ENCODE results near the gene ESRRA.

DNA sequence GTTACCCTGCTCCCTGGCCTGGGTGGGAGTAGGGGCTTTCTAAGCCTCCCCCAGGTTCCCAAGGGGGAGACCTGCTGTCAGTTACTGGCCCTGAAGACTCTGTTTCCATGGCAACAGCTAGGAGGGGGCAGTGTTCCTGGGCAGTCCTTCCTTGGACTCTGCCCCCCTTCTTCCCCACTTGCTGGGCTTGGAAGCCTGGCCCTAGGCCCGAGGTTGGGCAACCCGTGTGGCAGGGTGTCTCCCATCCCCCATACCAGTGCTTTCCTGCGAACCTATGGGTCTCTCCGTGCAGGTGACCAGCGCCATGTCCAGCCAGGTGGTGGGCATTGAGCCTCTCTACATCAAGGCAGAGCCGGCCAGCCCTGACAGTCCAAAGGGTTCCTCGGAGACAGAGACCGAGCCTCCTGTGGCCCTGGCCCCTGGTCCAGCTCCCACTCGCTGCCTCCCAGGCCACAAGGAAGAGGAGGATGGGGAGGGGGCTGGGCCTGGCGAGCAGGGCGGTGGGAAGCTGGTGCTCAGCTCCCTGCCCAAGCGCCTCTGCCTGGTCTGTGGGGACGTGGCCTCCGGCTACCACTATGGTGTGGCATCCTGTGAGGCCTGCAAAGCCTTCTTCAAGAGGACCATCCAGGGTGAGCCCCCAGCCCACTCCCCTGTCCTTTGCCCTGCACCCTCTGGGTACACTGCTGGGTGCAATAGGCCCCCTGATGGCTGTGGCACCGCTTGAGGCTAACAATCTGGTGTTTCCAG, 1.7 kb downstream of the ESRRA start:
- TF ChIP-seq MAX (CRISPR knock-in tag; IDR thresholded peaks at IDR 0.05) = no peak
- no peak for TF ChIP-seq EP300 (IDR thresholded peaks at IDR 0.05; ENCODE audit: low read length)
- no peak for TF ChIP-seq RB1 (IDR thresholded peaks at IDR 0.05; ENCODE audit: low read depth)
- TF ChIP-seq MEF2D (tag; conservative IDR thresholded peaks at IDR 0.05; ENCODE audit: low read depth) = no peak
- no peak for TF ChIP-seq ZNF311 (CRISPR knock-in tag; IDR thresholded peaks at IDR 0.05)
- TF ChIP-seq, protein P1, sequence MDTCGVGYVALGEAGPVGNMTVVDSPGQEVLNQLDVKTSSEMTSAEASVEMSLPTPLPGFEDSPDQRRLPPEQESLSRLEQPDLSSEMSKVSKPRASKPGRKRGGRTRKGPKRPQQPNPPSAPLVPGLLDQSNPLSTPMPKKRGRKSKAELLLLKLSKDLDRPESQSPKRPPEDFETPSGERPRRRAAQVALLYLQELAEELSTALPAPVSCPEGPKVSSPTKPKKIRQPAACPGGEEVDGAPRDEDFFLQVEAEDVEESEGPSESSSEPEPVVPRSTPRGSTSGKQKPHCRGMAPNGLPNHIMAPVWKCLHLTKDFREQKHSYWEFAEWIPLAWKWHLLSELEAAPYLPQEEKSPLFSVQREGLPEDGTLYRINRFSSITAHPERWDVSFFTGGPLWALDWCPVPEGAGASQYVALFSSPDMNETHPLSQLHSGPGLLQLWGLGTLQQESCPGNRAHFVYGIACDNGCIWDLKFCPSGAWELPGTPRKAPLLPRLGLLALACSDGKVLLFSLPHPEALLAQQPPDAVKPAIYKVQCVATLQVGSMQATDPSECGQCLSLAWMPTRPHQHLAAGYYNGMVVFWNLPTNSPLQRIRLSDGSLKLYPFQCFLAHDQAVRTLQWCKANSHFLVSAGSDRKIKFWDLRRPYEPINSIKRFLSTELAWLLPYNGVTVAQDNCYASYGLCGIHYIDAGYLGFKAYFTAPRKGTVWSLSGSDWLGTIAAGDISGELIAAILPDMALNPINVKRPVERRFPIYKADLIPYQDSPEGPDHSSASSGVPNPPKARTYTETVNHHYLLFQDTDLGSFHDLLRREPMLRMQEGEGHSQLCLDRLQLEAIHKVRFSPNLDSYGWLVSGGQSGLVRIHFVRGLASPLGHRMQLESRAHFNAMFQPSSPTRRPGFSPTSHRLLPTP (IDR thresholded peaks at IDR 0.05; ENCODE audit: borderline replicate concordance, extremely low read depth, insufficient read length) = no peak
- TF ChIP-seq CBX2 (IDR thresholded peaks at IDR 0.05; ENCODE audit: insufficient read depth, low read length, poor library complexity, severe bottlenecking) = no peak
- no peak for TF ChIP-seq SETDB1 (IDR thresholded peaks at IDR 0.05; ENCODE audit: low read length)
- no peak for TF ChIP-seq CTCF (IDR thresholded peaks at IDR 0.05 in 2 of 3, conservative IDR thresholded peaks at IDR 0.05 in 1 of 3; ENCODE audit: insufficient read depth in 2 of 3, low read depth in 1 of 3, low read length in 3 of 3)
- TF ChIP-seq E2F6 (IDR thresholded peaks at IDR 0.05; ENCODE audit: borderline replicate concordance in 1 of 2, extremely low read depth in 1 of 2, insufficient read depth in 1 of 2, insufficient read length in 1 of 2, low read depth in 1 of 2, low read length in 1 of 2, poor library complexity in 1 of 2, severe bottlenecking in 1 of 2) = no peak
- no peak for TF ChIP-seq ZNF76 (CRISPR knock-in tag; IDR thresholded peaks at IDR 0.05; ENCODE audit: borderline replicate concordance)
- TF ChIP-seq, protein P2, sequence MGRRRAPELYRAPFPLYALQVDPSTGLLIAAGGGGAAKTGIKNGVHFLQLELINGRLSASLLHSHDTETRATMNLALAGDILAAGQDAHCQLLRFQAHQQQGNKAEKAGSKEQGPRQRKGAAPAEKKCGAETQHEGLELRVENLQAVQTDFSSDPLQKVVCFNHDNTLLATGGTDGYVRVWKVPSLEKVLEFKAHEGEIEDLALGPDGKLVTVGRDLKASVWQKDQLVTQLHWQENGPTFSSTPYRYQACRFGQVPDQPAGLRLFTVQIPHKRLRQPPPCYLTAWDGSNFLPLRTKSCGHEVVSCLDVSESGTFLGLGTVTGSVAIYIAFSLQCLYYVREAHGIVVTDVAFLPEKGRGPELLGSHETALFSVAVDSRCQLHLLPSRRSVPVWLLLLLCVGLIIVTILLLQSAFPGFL (CRISPR knock-in tag; IDR thresholded peaks at IDR 0.05) = no peak
- no peak for TF ChIP-seq POLR2A (conservative IDR thresholded peaks at IDR 0.05)
